Spleen (tissue), 11 donors: ENCODE measurements around the gene SH2D2A. TPM values are rescaled to one million over a fixed set of nuclear protein-coding genes. Genes with fewer than 3 reads are reported as not detected.
A peak's percentile ranks its signal among the peaks of the same experiment; 100 is the strongest.

Source experiments
- DNase-seq: peaks from one replicate; pipeline ENCODE4 v3.0.0-alpha.2; 2020
- H3K27ac ChIP-seq, 8 donors: fragments of 200-600 bp; sonication (generic) in 7 of 8; 1 replicate in 4 of 8; 2 replicates in 4 of 8; pipeline versions ENCODE4 v1.5.0 to v1.8.0; 2016 to 2021; ENCODE audit warnings: inconsistent platforms in 4 of 8, mild to moderate bottlenecking in 4 of 8, moderate library complexity in 1 of 8
- H3K27me3 ChIP-seq, 7 donors: fragments of 200-600 bp; sonication (generic) in 6 of 7; replicated peaks in 1 of 7; 1 replicate in 4 of 7; 2 replicates in 3 of 7; pipeline versions ENCODE4 v1.5.0 to v1.8.0; 2016 to 2021; ENCODE audit warnings: inconsistent platforms in 3 of 7, mild to moderate bottlenecking in 1 of 7
- H3K36me3 ChIP-seq, 6 donors: fragments of 200-600 bp; sonication (generic) in 5 of 6; 1 replicate in 4 of 6; 2 replicates in 2 of 6; pipeline versions ENCODE4 v1.5.0 to v1.8.0; 2016 to 2021; ENCODE audit warnings: inconsistent platforms in 2 of 6
- H3K4me1 ChIP-seq, 6 donors: fragments of 200-600 bp; sonication (generic) in 5 of 6; 1 replicate in 3 of 6; 2 replicates in 3 of 6; pipeline versions ENCODE4 v1.5.0 to v1.8.0; 2016 to 2021; ENCODE audit warnings: inconsistent platforms in 3 of 6
- H3K4me3 ChIP-seq, 8 donors: fragments of 200-600 bp; sonication (generic) in 7 of 8; 1 replicate in 4 of 8; 2 replicates in 4 of 8; pipeline versions ENCODE4 v1.5.0 to v1.8.0; 2016 to 2021; ENCODE audit warnings: inconsistent platforms in 4 of 8, mild to moderate bottlenecking in 4 of 8, moderate library complexity in 2 of 8
- H3K9me3 ChIP-seq, 8 donors: fragments of 200-600 bp; sonication (generic) in 7 of 8; 1 replicate in 4 of 8; 2 replicates in 4 of 8; pipeline versions ENCODE4 v1.5.0 to v1.8.0; 2016 to 2021; ENCODE audit warnings: inconsistent platforms in 4 of 8
- POLR2A ChIP-seq, 3 donors: fragments of 450-650 bp; IDR thresholded peaks; one replicate each; pipeline ENCODE4 v1.5.1; 2017; ENCODE audit warnings: antibody characterized with exemption in 3 of 3, mild to moderate bottlenecking in 1 of 3
- POLR2AphosphoS5 ChIP-seq, 3 donors: sonication (generic); formaldehyde crosslinking; IDR thresholded peaks; one replicate each; pipeline ENCODE4 v1.5.1; 2017; ENCODE audit warnings: antibody characterized with exemption in 3 of 3
- WGBS, 5 donors: extraction: QIAGEN DNeasy Blood & Tissue Kit in 3 of 5; methylation state at CpG; one replicate each; pipeline versions ENCODE4 v1.1.5 to v1.1.7; 2013 to 2018; 5-methylcytosine and 5-hydroxymethylcytosine counted together
- intact Hi-C: fragments of 100-400 bp; cut with DNase I; formaldehyde crosslinking; loops from one replicate; pipeline ENCODE4 v1.15.0; 2023; ENCODE audit warnings: low total_unique reads
- polyA plus RNA-seq, 3 donors: library from polyadenylated mRNA; stranded (reverse); fragments of 200-250 nt; gene quantifications; one replicate each; pipeline ENCODE4 v1.2.1, GENCODE V29; 2013
- total RNA-seq, 7 donors: library from RNA; depleted of rRNA in 3 of 7; stranded (reverse); fragments of >200 nt in 3 of 7; fragmentation: NEBNext Ultra II Directional in 4 of 7; extraction: Animal tissue kit (Norgen Biotek cat#: 25700) in 4 of 7; gene quantifications; one replicate each; pipeline versions ENCODE4 v1.1.0 to v1.2.1, GENCODE V29; 2016 to 2021
- TF ChIP-seq, protein P1 (sequence below), 11 experiments: fragments of 200-600 bp in 7 of 11; fragments of 450-650 bp in 4 of 11; sonication (generic) in 4 of 11; IDR thresholded peaks in 8 of 11; conservative IDR thresholded peaks in 3 of 11; 1 replicate in 7 of 11; 2 replicates in 4 of 11; pipeline versions ENCODE4 v1.4.0 to v1.8.0; 2016 to 2021; ENCODE audit warnings: antibody characterized with exemption in 11 of 11, inconsistent platforms in 4 of 11, mild to moderate bottlenecking in 1 of 11
- donor health status: healthy with polysubstance abuse.
- donor health status: DM: no; HTN: no; CAD: no; lungs with moderate emphysema.
- donor health status: DM: no; HTN: no; CAD: no.
- donor health status: Bipolar disorder and iron deficiency.
- donor health status: healthy.
- donor health status: DM: no; HTN: no; CAD: no.
- donor health status: DM: yes; HTN: yes; CAD: no.

The SH2D2A gene
- total and polyA plus RNA-seq, 10 donors: 3.6 to 22.1 (median 12.4) TPM

GRCh38 chr1:156841295-156841855 is 24.7 kb upstream of the SH2D2A start:
- peak; percentile 54 for DNase-seq
- no peak overlapping the region for H3K4me3 ChIP-seq
- TF ChIP-seq POLR2A (IDR thresholded peaks at IDR 0.05) (no peak), POLR2AphosphoS5 (IDR thresholded peaks at IDR 0.05) (no peak)
- TF ChIP-seq, protein P1, sequence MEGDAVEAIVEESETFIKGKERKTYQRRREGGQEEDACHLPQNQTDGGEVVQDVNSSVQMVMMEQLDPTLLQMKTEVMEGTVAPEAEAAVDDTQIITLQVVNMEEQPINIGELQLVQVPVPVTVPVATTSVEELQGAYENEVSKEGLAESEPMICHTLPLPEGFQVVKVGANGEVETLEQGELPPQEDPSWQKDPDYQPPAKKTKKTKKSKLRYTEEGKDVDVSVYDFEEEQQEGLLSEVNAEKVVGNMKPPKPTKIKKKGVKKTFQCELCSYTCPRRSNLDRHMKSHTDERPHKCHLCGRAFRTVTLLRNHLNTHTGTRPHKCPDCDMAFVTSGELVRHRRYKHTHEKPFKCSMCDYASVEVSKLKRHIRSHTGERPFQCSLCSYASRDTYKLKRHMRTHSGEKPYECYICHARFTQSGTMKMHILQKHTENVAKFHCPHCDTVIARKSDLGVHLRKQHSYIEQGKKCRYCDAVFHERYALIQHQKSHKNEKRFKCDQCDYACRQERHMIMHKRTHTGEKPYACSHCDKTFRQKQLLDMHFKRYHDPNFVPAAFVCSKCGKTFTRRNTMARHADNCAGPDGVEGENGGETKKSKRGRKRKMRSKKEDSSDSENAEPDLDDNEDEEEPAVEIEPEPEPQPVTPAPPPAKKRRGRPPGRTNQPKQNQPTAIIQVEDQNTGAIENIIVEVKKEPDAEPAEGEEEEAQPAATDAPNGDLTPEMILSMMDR (IDR thresholded peaks at IDR 0.05 in 8 of 11, conservative IDR thresholded peaks at IDR 0.05 in 3 of 11): no peak
- peaks cover 0 to 16% (median 8%) of the 10 kb centered on the region in 6 donors for H3K4me1 ChIP-seq
- H3K27me3 ChIP-seq: peaks cover 3 to 92% (median 31%) of the 10 kb centered on the region in 7 donors
- intact Hi-C loops: no loop called here
- H3K27ac ChIP-seq: no peak overlapping the region
- H3K9me3 ChIP-seq: no peaks in the 10 kb centered on the region
- 68 to 87% (median 78%) methylated on average over 8 to 16 of the region's 16 CpGs for WGBS, 5 donors
- H3K36me3 ChIP-seq: no peaks in the 10 kb centered on the region

DNA sequence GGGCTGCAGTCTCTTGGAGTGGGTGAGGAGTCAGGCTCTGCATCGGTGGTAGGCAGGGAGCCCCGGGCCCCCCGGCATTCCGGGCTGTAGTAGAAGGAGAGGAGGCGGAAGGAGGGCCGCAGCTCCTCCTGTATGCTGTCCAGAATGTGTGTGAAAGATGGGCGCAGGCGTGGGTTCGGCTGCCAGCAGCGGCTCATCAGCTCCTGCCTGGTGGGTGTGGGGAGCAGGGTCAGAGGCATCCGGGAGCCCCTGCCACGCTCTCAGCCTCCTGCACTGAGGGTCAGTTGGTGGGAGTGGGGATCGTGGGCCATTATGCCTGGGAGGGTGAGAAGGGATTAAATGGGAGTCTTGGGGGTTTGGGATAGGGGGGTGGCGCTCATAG is 24.2 kb upstream of the SH2D2A start:
- Histone ChIP-seq H3K9me3 (no peaks in the 10 kb centered on the region), H3K4me3 (no peak overlapping the region), H3K36me3 (no peaks in the 10 kb centered on the region), H3K27me3 (peaks cover 3 to 92% (median 27%) of the 10 kb centered on the region in 7 donors), H3K27ac (no peak overlapping the region), H3K4me1 (peaks cover 0 to 16% (median 8%) of the 10 kb centered on the region in 6 donors)
- TF ChIP-seq, protein P1 (IDR thresholded peaks at IDR 0.05 in 8 of 11, conservative IDR thresholded peaks at IDR 0.05 in 3 of 11): no peak
- no peak for TF ChIP-seq POLR2A (IDR thresholded peaks at IDR 0.05)
- TF ChIP-seq POLR2AphosphoS5 (IDR thresholded peaks at IDR 0.05): no peak
- intact Hi-C loops: no loop called here
- DNase-seq: peak; percentile 65
- WGBS, 5 donors: 63 to 81% (median 70%) methylated on average over 13 to 14 of the region's 14 CpGs

DNA sequence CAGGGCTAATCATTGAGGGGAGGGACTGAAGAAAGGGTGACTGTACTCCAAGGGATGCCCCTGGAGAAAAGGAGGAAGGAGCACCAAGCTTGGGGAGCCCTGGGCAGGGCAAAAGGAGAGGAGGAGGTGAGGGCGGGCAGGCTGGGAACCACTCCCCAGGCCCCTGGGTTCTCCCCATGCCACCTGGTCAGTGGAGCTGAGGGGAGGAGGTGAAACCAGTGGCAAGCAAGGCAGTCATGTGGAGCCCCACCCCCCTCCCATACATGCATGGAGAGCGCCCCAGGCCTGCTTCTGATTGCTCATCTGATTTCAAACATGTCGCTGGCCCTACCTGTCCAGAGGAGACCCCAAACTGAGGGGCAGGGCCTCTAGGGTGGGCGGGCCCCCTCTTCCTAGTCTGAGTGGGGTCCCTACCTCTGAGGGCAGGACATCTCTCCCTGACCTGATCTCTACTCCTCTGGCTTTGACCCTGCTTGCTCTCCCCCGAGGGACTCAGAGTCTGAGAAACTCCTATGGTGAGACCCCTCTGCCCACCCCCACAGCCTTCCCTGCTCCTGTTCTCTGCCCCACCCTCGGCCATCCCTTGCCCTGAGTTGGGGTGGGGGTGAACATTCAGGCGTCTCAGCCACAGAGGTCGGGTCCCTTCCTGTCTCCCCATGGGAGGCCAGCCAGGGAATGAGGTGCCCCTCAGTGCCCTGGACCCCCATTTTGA is 23.7 kb upstream of the SH2D2A start:
- peak; percentile 34 for DNase-seq
- H3K27me3 ChIP-seq: peaks cover 3 to 88% (median 22%) of the 10 kb centered on the region in 7 donors
- intact Hi-C loops: no loop called here

More for the DNA sequence above, 23.7 kb upstream of the SH2D2A start:
- Histone ChIP-seq H3K27ac (no peak overlapping the region), H3K9me3 (no peaks in the 10 kb centered on the region), H3K4me1 (peaks cover 0 to 11% (median 6%) of the 10 kb centered on the region in 6 donors), H3K36me3 (no peaks in the 10 kb centered on the region), H3K4me3 (no peak overlapping the region)
- TF ChIP-seq POLR2A (IDR thresholded peaks at IDR 0.05): no peak
- TF ChIP-seq, protein P1 (IDR thresholded peaks at IDR 0.05 in 8 of 11, conservative IDR thresholded peaks at IDR 0.05 in 3 of 11): no peak
- TF ChIP-seq POLR2AphosphoS5 (IDR thresholded peaks at IDR 0.05): no peak
- 56 to 64% (median 61%) methylated on average over 6 to 8 of the region's 8 CpGs for WGBS, 5 donors
